Dendritic cell treated with granulocyte-macrophage colony-stimulating factor and Interleukin-4, amounts not matched to agents 40 ng/mL and 50 ng/mL, for 4 days (primary cell): ENCODE results near the gene PKN3.

Source experiments
- H3K27ac Mint-ChIP-seq: one replicate; pipeline ENCODE4 v1.8.0; 2022; ENCODE audit warnings: mild to moderate bottlenecking, mixed read lengths
- H3K27me3 Mint-ChIP-seq: one replicate; pipeline ENCODE4 v1.8.0; 2022; ENCODE audit warnings: mild to moderate bottlenecking, mixed read lengths
- H3K36me3 Mint-ChIP-seq: one replicate; pipeline ENCODE4 v1.8.0; 2022; ENCODE audit warnings: low read depth, mixed read lengths
- H3K4me1 Mint-ChIP-seq: one replicate; pipeline ENCODE4 v1.8.0; 2022; ENCODE audit warnings: low read depth, mixed read lengths
- H3K4me3 Mint-ChIP-seq: one replicate; pipeline ENCODE4 v1.8.0; 2022; ENCODE audit warnings: mild to moderate bottlenecking, moderate library complexity, mixed read lengths
- H3K9me3 Mint-ChIP-seq: one replicate; pipeline ENCODE4 v1.8.0; 2022; ENCODE audit warnings: mixed read lengths
- intact Hi-C: fragments of 100-400 bp; cut with micrococcal nuclease; formaldehyde crosslinking; loops from one replicate; pipeline ENCODE4 v1.15.0; 2022

PKN3 gene

GRCh38 chr9:128729302-128729701, 27.0 kb downstream of the PKN3 start:
- peaks cover 54% of the 10 kb centered on the region for H3K36me3 Mint-ChIP-seq
- H3K4me3 Mint-ChIP-seq: no peak overlapping the region
- H3K4me1 Mint-ChIP-seq: peaks cover 15% of the 10 kb centered on the region
- H3K9me3 Mint-ChIP-seq: no peaks in the 10 kb centered on the region
- intact Hi-C loops: no loop called here
- no peaks in the 10 kb centered on the region for H3K27me3 Mint-ChIP-seq
- no peak overlapping the region for H3K27ac Mint-ChIP-seq

GRCh38 chr9:128729766-128730517, 27.6 kb downstream of the PKN3 start:
- H3K9me3 Mint-ChIP-seq: no peaks in the 10 kb centered on the region
- intact Hi-C loops: no loop called here
- H3K4me1 Mint-ChIP-seq: peaks cover 9% of the 10 kb centered on the region

GRCh38 chr9:128731093-128731492, 28.8 kb downstream of the PKN3 start:
- H3K27ac Mint-ChIP-seq: no peak overlapping the region
- peaks cover 2% of the 10 kb centered on the region for H3K4me1 Mint-ChIP-seq
- no peak overlapping the region for H3K4me3 Mint-ChIP-seq
- H3K9me3 Mint-ChIP-seq: no peaks in the 10 kb centered on the region
- intact Hi-C loops: no loop called here
- H3K36me3 Mint-ChIP-seq: peaks cover 64% of the 10 kb centered on the region
- no peaks in the 10 kb centered on the region for H3K27me3 Mint-ChIP-seq

More at GRCh38 chr9:128729766-128730517, 27.6 kb downstream of the PKN3 start:
- Mint-ChIP-seq H3K27me3 (no peaks in the 10 kb centered on the region), H3K4me3 (no peak overlapping the region), H3K36me3 (peaks cover 57% of the 10 kb centered on the region), H3K27ac (no peak overlapping the region)

- Mint-ChIP-seq H3K36me3 (peaks cover 64% of the 10 kb centered on the region), H3K27ac (no peak overlapping the region), H3K9me3 (no peaks in the 10 kb centered on the region), H3K4me1 (no peaks in the 10 kb centered on the region), H3K27me3 (no peaks in the 10 kb centered on the region), H3K4me3 (no peak overlapping the region)
- intact Hi-C loops: no loop called here
Observed at GRCh38 chr9:128731691-128732090, 29.4 kb downstream of the PKN3 start.

- Mint-ChIP-seq H3K9me3 (no peaks in the 10 kb centered on the region), H3K27ac (no peak overlapping the region), H3K36me3 (peaks cover 72% of the 10 kb centered on the region), H3K4me3 (no peak overlapping the region), H3K27me3 (no peaks in the 10 kb centered on the region), H3K4me1 (no peaks in the 10 kb centered on the region)
- intact Hi-C loops: no loop called here
Observed at GRCh38 chr9:128732576-128732975, 30.3 kb downstream of the PKN3 start.

- Mint-ChIP-seq H3K36me3 (peaks cover 71% of the 10 kb centered on the region), H3K9me3 (no peaks in the 10 kb centered on the region), H3K4me1 (no peaks in the 10 kb centered on the region), H3K27ac (peak overlapping the region; percentile 36), H3K27me3 (no peaks in the 10 kb centered on the region), H3K4me3 (no peak overlapping the region)
- intact Hi-C loops: no loop called here
Observed at GRCh38 chr9:128733256-128733655, 31.0 kb downstream of the PKN3 start.

GRCh38 chr9:128735373-128735772, 33.1 kb downstream of the PKN3 start:
- Mint-ChIP-seq H3K9me3 (no peaks in the 10 kb centered on the region), H3K27me3 (no peaks in the 10 kb centered on the region), H3K4me1 (no peaks in the 10 kb centered on the region), H3K27ac (no peak overlapping the region), H3K36me3 (peaks cover 73% of the 10 kb centered on the region), H3K4me3 (no peak overlapping the region)
- intact Hi-C loops: no loop called here

GRCh38 chr9:128742401-128742800, 40.1 kb downstream of the PKN3 start:
- peaks cover 49% of the 10 kb centered on the region for H3K36me3 Mint-ChIP-seq
- no peaks in the 10 kb centered on the region for H3K27me3 Mint-ChIP-seq
- H3K27ac Mint-ChIP-seq: no peak overlapping the region
- H3K4me3 Mint-ChIP-seq: no peak overlapping the region
- intact Hi-C loops: no loop called here
- no peaks in the 10 kb centered on the region for H3K9me3 Mint-ChIP-seq
- H3K4me1 Mint-ChIP-seq: no peaks in the 10 kb centered on the region

- no peaks in the 10 kb centered on the region for H3K4me1 Mint-ChIP-seq
- no peaks in the 10 kb centered on the region for H3K27me3 Mint-ChIP-seq
- intact Hi-C loops: no loop called here
- no peak overlapping the region for H3K4me3 Mint-ChIP-seq
- no peaks in the 10 kb centered on the region for H3K9me3 Mint-ChIP-seq
- no peak overlapping the region for H3K27ac Mint-ChIP-seq
- H3K36me3 Mint-ChIP-seq: peaks cover 55% of the 10 kb centered on the region
Observed at GRCh38 chr9:128743421-128743820, 41.1 kb downstream of the PKN3 start.

GRCh38 chr9:128747241-128747640, 44.9 kb downstream of the PKN3 start:
- intact Hi-C loops: no loop called here
- Mint-ChIP-seq H3K4me3 (no peak overlapping the region), H3K36me3 (peaks cover 46% of the 10 kb centered on the region), H3K4me1 (no peaks in the 10 kb centered on the region), H3K27me3 (no peaks in the 10 kb centered on the region), H3K27ac (no peak overlapping the region), H3K9me3 (no peaks in the 10 kb centered on the region)

- no peaks in the 10 kb centered on the region for H3K9me3 Mint-ChIP-seq
- intact Hi-C loops: no loop called here
- peaks cover 71% of the 10 kb centered on the region for H3K36me3 Mint-ChIP-seq
- H3K4me1 Mint-ChIP-seq: no peaks in the 10 kb centered on the region
- H3K27me3 Mint-ChIP-seq: no peaks in the 10 kb centered on the region
- H3K4me3 Mint-ChIP-seq: no peak overlapping the region
- H3K27ac Mint-ChIP-seq: no peak overlapping the region
Observed at GRCh38 chr9:128750926-128751595, 48.8 kb downstream of the PKN3 start.

- Mint-ChIP-seq H3K27me3 (no peaks in the 10 kb centered on the region), H3K4me1 (peaks cover 7% of the 10 kb centered on the region), H3K9me3 (no peaks in the 10 kb centered on the region), H3K4me3 (no peak overlapping the region), H3K36me3 (peaks cover 58% of the 10 kb centered on the region), H3K27ac (no peak overlapping the region)
- intact Hi-C loops: no loop called here
Observed at GRCh38 chr9:128753627-128754026, 51.3 kb downstream of the PKN3 start.

GRCh38 chr9:128757602-128758001, 55.3 kb downstream of the PKN3 start:
- Mint-ChIP-seq H3K27me3 (no peaks in the 10 kb centered on the region), H3K4me3 (no peak overlapping the region), H3K36me3 (peaks cover 30% of the 10 kb centered on the region), H3K4me1 (peaks cover 7% of the 10 kb centered on the region), H3K9me3 (no peaks in the 10 kb centered on the region), H3K27ac (no peak overlapping the region)
- intact Hi-C loops: no loop called here

- H3K36me3 Mint-ChIP-seq: peaks cover 32% of the 10 kb centered on the region
- H3K4me3 Mint-ChIP-seq: no peak overlapping the region
- no peaks in the 10 kb centered on the region for H3K9me3 Mint-ChIP-seq
- H3K27ac Mint-ChIP-seq: no peak overlapping the region
- intact Hi-C loops: no loop called here
- no peaks in the 10 kb centered on the region for H3K27me3 Mint-ChIP-seq
- peaks cover 5% of the 10 kb centered on the region for H3K4me1 Mint-ChIP-seq
Observed at GRCh38 chr9:128762671-128763449, 60.6 kb downstream of the PKN3 start.
